Colonic mucosa (tissue), 4 donors: ENCODE measurements around the gene MATR3. TPM values are rescaled to one million over a fixed set of nuclear protein-coding genes. Genes with fewer than 3 reads are reported as not detected.

Experiments
- DNase-seq: peaks from one replicate; pipeline ENCODE4 v3.0.0-alpha.2; 2020
- H3K27ac ChIP-seq: fragments of 200-600 bp; one replicate; pipeline ENCODE4 v1.8.0; 2021
- H3K27me3 ChIP-seq: fragments of 200-600 bp; one replicate; pipeline ENCODE4 v1.8.0; 2021
- H3K36me3 ChIP-seq: fragments of 200-600 bp; one replicate; pipeline ENCODE4 v1.8.0; 2021
- H3K4me1 ChIP-seq: fragments of 200-600 bp; one replicate; pipeline ENCODE4 v1.8.0; 2021; ENCODE audit warnings: mild to moderate bottlenecking
- H3K4me3 ChIP-seq: fragments of 200-600 bp; one replicate; pipeline ENCODE4 v1.8.0; 2021
- H3K9ac ChIP-seq, 2 donors: one replicate each; pipeline ENCODE4 v1.7.0; 2013; ENCODE audit warnings: control low read depth in 2 of 2, low read depth in 2 of 2, low read length in 2 of 2
- H3K9me3 ChIP-seq: fragments of 200-600 bp; one replicate; pipeline ENCODE4 v1.8.0; 2021
- CTCF ChIP-seq: fragments of 200-600 bp; IDR thresholded peaks from one replicate; pipeline ENCODE4 v1.8.0; 2022; ENCODE audit warnings: antibody characterized with exemption, mild to moderate bottlenecking
- intact Hi-C: fragments of 100-400 bp; cut with DNase I; formaldehyde crosslinking; loops from one replicate; pipeline ENCODE4 v1.14.1; 2022
- total RNA-seq, 2 donors: library from RNA; stranded (reverse); fragmentation: NEBNext Ultra II Directional in 1 of 2; extraction: Animal tissue kit (Norgen Biotek cat#: 25700) in 1 of 2; gene quantifications; one replicate each; pipeline ENCODE4 v1.2.1, GENCODE V29; 2021
- donor health status: healthy.
- donor health status: DM: no; HTN: no; CAD: no.
- donor health status: DM: no; HTN: no; CAD: no.

The MATR3 gene
- total RNA-seq, 2 donors from 2014 or later, result 105 to 128 TPM

- Histone ChIP-seq H3K27ac (peak overlapping the region; percentile 100), H3K9me3 (no peaks in the 10 kb centered on the region), H3K4me3 (peak overlapping the region; percentile 85), H3K36me3 (no peaks in the 10 kb centered on the region), H3K4me1 (peaks cover 13% of the 10 kb centered on the region), H3K27me3 (no peaks in the 10 kb centered on the region), H3K9ac (peak overlapping the region; percentile 16 to 88)
- no peak for DNase-seq
- no peak for TF ChIP-seq CTCF
- intact Hi-C loops, result loop anchor here (5.0 to 10.0 kb wide), 2 partner anchors 47 to 99 kb away; partner anchors contain the start of genes PAIP2 and PROB1
Observed at GRCh38 chr5:139295346-139296057, 2.0 kb downstream of the MATR3 start.

- Histone ChIP-seq H3K9ac (no peak overlapping the region), H3K9me3 (no peaks in the 10 kb centered on the region), H3K27ac (no peak overlapping the region), H3K4me3 (peak overlapping the region; percentile 85), H3K27me3 (no peaks in the 10 kb centered on the region), H3K4me1 (peaks cover 13% of the 10 kb centered on the region), H3K36me3 (no peaks in the 10 kb centered on the region)
- intact Hi-C loops, result loop anchor here (5.0 to 10.0 kb wide), 2 partner anchors 46 to 99 kb away; partner anchors contain the start of genes PAIP2 and PROB1
- no peak for TF ChIP-seq CTCF
- no peak for DNase-seq
Observed at GRCh38 chr5:139296198-139296597, 2.7 kb downstream of the MATR3 start.

- no peak for DNase-seq
- no peak overlapping the region for H3K4me3 ChIP-seq
- no peak overlapping the region for H3K27ac ChIP-seq
- H3K4me1 ChIP-seq, result peaks cover 13% of the 10 kb centered on the region
- H3K9me3 ChIP-seq, result no peaks in the 10 kb centered on the region
- no peak overlapping the region for H3K9ac ChIP-seq
- TF ChIP-seq CTCF, result no peak
- no peaks in the 10 kb centered on the region for H3K27me3 ChIP-seq
- intact Hi-C loops, result loop anchor here (5.0 to 10.0 kb wide), 2 partner anchors 45 to 98 kb away; partner anchors contain the start of genes PAIP2 and PROB1
- H3K36me3 ChIP-seq, result no peaks in the 10 kb centered on the region
Observed at GRCh38 chr5:139296862-139297326, 3.4 kb downstream of the MATR3 start.

- no peaks in the 10 kb centered on the region for H3K36me3 ChIP-seq
- intact Hi-C loops, result loop anchor here (5.0 to 10.0 kb wide), 2 partner anchors 45 to 97 kb away; partner anchors contain the start of genes PAIP2 and PROB1
- no peak overlapping the region for H3K4me3 ChIP-seq
- H3K9ac ChIP-seq, result no peak overlapping the region
- H3K9me3 ChIP-seq, result no peaks in the 10 kb centered on the region
- no peak for TF ChIP-seq CTCF
- no peaks in the 10 kb centered on the region for H3K27me3 ChIP-seq
- H3K27ac ChIP-seq, result no peak overlapping the region
- no peak for DNase-seq
- H3K4me1 ChIP-seq, result peaks cover 13% of the 10 kb centered on the region
Observed at GRCh38 chr5:139297439-139298133, 4.0 kb downstream of the MATR3 start.

- no peak for TF ChIP-seq CTCF
- intact Hi-C loops, result loop anchor here (5.0 to 10.0 kb wide), 2 partner anchors 44 to 97 kb away; partner anchors contain the start of genes PAIP2 and PROB1
- no peak for DNase-seq
- Histone ChIP-seq H3K9me3 (no peaks in the 10 kb centered on the region), H3K27ac (no peak overlapping the region), H3K27me3 (no peaks in the 10 kb centered on the region), H3K4me3 (no peak overlapping the region), H3K4me1 (peaks cover 13% of the 10 kb centered on the region), H3K9ac (no peak overlapping the region), H3K36me3 (no peaks in the 10 kb centered on the region)
Observed at GRCh38 chr5:139298242-139298641, 4.7 kb downstream of the MATR3 start.
